ENCODE measurements around the gene ABHD6. TPM values are rescaled to one million over a fixed set of nuclear protein-coding genes. Genes with fewer than 3 reads are reported as not detected.

ABHD6 gene
- total RNA-seq, 2 donors from 2014 or later, result 13.2 to 16.9 TPM

GRCh38 chr3:58342676-58343075 lies 105.1 kb downstream of the ABHD6 start:
- 69% methylated on average over 5 of the region's 5 CpGs for WGBS
- no peak overlapping the region for H3K27ac ChIP-seq
- DNase-seq (ENCODE audit: low spot score), result no peak
- H3K4me1 ChIP-seq (replicated peaks), result no peaks in the 10 kb centered on the region
- TF ChIP-seq POLR2A (IDR thresholded peaks at IDR 0.05), result no peak
- no peaks in the 10 kb centered on the region for H3K27me3 ChIP-seq (replicated peaks; ENCODE audit: insufficient read depth)
- no peak overlapping the region for H3K4me3 ChIP-seq
- H3K36me3 ChIP-seq, result no peaks in the 10 kb centered on the region
- intact Hi-C loops (cut with DNase I), result no loop called here
- H3K9me3 ChIP-seq, result no peaks in the 10 kb centered on the region

Small RNA genes lying within 50 kb of the gene (small RNA-seq; reads per million reads assigned to genes)
- 0 reads per million in 2 donors for gene AC098479.1

Other genes with a start within 250 kb of the ABHD6 start
- gene FLNB, start 229.4 kb upstream of the ABHD6 start, total RNA-seq, result 100 to 1,000 TPM; 331 to 408 TPM
- gene DNASE1L3, start 26.8 kb upstream of the ABHD6 start, total RNA-seq, result 1 to 10 TPM; 1.4 to 2.3 TPM
- gene RPP14, start 68.5 kb downstream of the ABHD6 start, total RNA-seq, result 10 to 100 TPM in 1 of 2 donors, 1 to 10 TPM in 1; 7.1 to 12.5 TPM
- 10 to 100 TPM; 15.4 to 17.1 TPM for gene HTD2, start 68.7 kb downstream of the ABHD6 start, total RNA-seq
- 10 to 100 TPM; 19.6 to 21.8 TPM for gene PXK, start 95.1 kb downstream of the ABHD6 start, total RNA-seq
- 100 to 1,000 TPM in 1 of 2 donors, 10 to 100 TPM in 1; 69.6 to 129 TPM for gene PDHB, start 196.0 kb downstream of the ABHD6 start, total RNA-seq

All from prostate gland (tissue), 2 donors.